Head of caudate nucleus (tissue), 42 donors: ENCODE data around the gene HSD17B4.
"Not testable (repeated sequence)": the region's sequence is repeated elsewhere in the genome, so short reads cannot be mapped to it uniquely, and the experiment has no call there.

Experiments used
- DNase-seq, 42 donors: peaks; one replicate each; pipeline versions ENCODE4 v3.0.0 to v3.0.0-alpha.2; 2020 to 2021; ENCODE audit warnings: mixed read lengths in 7 of 42
- intact Hi-C: fragments of 100-400 bp; cut with DNase I; formaldehyde crosslinking; loops from one replicate; pipeline ENCODE4 v1.15.0; 2022

Gene HSD17B4

DNA sequence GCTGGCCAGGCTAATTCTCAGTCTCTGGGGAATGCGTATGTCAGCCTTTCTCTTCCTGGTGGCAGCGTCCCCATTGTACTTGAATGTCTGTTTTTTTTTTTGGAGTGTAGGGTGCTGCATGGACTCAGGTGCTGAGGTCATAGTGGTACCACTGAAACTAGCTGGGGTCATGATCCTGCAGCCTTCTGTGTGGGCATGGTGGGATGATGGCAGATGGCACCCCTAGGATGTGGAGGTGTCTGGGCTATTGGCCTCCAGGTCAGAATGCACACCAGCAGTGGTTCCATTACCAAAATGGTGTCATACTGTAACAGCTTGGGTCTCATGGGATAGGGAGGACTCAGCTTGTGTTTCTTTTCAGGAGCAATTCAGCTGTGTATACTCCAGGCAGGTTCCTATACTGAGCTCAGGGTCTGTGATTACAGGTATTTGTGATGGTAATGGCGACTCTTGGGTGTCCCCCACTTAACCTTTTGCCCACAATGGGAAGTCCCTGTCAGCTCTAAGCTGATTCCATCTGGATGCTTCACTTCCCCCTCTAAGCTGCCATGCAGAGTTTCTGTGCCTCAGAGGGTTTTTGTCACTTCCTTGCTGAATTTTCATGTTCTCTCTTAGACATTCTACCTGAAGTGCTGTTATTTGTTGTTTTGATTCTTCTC, 17.9 kb downstream of the HSD17B4 start:
- DNase-seq: no peak
- intact Hi-C loops: loop anchor here (2.0 kb wide), 1 partner anchor 275 kb away; no protein-coding TSS in a partner anchor

DNA sequence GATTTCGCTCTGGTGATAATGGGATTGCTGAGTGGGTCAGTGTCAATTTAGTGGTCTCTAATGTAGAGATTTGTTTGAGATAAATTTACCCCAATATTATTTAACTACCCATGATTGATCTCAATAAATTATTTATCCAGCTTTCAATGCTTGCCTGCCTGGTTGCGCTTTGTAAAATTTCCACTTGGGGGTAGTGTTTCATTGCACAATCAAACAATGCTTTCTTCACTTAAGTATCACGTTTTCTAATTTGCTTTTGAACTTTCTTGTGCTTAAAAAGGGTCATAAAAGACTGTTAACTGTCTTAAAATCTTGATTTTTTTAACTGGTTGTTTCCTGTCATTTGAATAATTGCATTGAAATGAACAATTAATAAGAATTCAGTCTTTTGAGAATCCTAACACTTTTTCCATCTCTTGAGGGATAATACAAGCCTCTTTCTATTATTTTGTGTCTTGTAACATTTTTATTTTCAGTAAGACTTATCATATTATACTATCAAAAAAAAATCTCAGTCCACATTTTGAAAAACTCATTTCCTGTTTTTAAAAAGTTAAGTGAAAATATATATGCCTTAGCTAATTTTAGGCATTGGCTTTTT, 18.7 kb downstream of the HSD17B4 start:
- intact Hi-C loops: loop anchor here (2.0 kb wide), 1 partner anchor 274 kb away; no protein-coding TSS in a partner anchor
- peak in 19 of 42 donors; percentile 13 to 73 (median 37) for DNase-seq

DNA sequence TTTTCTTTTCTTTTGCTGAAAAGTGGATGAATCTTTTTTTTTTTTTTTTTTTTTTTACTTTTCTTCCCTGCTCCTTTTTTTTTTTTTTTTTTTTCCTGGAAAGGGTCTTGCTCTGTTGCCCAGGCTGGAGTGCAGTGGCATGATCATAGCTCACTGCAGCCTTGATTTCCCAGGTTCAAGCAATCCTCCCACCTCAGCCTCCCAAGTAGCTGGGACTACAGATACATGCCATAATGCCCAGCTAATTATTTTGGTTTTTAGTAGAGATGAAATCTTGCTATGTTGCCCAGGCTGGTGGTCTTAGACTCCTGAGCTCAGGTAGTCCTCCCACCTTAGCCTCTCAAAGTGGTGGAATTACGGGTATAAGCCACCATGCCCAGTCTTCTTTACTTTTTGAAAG, 20.9 kb downstream of the HSD17B4 start:
- DNase-seq: no peak

DNA sequence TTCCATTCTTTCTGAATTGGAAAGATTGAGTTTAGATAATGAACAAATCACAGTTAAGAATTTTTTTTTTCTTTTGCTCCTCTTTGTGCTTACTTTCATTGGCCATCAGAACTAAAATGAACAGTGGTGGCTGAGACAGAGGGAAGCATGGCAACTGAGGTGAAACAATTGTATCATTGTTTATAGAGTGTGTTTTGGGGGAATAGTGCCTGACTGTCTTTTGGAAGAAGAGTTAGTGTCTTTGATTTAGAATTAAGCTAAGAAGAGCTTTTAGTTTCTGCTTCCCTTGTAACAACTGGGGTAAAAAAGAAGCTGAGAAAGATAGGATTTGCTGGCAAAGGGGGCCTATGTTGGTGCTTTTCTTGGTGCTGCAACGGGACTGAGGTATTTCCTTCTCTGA, 24.0 kb downstream of the HSD17B4 start:
- DNase-seq: peak in 4 of 42 donors; percentile 21 to 54 (median 32)
- intact Hi-C loops: no loop called here

More for the DNA sequence above, 20.9 kb downstream of the HSD17B4 start:
- intact Hi-C loops: no loop called here

DNA sequence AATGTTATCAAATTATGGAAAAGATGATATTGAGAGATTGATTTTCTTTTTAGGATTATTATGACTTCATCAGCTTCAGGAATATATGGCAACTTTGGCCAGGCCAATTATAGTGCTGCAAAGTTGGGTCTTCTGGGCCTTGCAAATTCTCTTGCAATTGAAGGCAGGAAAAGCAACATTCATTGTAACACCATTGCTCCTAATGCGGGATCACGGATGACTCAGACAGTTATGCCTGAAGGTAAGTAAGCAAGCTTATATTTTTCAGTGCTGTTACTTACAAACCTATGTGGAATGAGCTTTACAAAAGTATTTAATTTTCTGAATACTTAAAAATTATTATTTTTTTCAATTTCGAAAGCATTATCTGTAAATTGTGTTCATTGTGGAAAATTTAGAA, 26.5 kb downstream of the HSD17B4 start:
- no peak for DNase-seq
- intact Hi-C loops: no loop called here

DNA sequence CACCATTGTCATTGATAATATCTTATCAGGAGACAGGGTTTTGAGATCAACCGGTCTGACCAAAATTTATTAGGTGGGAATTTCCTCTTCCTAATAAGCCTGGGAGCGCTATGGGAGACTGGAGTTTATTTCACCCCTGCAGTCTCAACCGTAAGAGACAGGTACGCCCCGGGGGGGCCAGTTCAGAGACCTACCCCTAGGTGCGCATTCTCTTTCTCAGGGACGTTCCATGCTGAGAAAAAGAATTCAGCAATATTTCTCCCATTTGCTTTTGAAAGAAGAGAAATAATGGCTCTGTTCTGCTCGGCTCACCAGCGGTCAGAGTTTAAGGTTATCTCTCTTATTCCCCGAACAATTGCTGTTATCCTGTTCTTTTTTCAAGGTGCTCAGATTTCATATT, 28.3 kb downstream of the HSD17B4 start:
- DNase-seq, intact Hi-C loops: not testable (repeated sequence)

DNA sequence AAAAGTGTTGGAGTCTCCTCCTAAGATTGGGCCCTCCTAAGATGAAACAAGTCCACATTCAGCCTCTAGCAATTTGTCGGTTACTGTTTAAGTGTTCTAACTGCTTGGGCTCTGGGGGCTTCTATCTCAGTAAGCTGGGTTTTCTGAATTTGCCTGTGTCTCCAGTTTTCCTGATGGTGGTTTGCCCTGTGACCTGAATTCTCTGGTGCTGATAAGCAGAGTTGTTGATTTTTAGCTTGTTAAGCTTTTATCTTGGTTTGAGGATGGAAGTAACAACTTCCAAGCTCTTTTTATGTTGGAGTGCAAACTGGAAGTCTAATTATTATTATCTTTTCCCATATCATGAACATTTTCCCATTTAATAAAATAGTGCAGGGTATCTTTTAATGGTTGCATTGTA, 30.9 kb downstream of the HSD17B4 start:
- DNase-seq: no peak
- intact Hi-C loops: no loop called here

DNA sequence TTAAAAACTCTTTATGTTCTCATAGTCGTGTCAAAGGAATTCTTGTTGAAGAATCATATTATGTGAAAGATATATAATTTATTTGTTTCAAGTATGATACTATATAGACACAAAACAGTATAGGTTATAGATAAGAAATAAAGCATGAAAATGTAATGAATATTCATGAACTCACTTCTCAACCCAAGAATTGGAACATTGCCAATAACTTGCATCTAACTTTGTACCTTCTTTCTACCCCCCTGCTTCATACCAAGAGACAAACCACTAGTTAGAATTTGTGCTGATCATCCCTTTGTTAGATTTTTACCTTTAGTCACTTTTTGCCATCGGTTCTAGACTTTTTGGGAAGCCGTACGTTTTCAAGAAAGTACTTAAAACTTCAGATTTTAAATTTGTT, 32.6 kb downstream of the HSD17B4 start:
- intact Hi-C loops: no loop called here

DNA sequence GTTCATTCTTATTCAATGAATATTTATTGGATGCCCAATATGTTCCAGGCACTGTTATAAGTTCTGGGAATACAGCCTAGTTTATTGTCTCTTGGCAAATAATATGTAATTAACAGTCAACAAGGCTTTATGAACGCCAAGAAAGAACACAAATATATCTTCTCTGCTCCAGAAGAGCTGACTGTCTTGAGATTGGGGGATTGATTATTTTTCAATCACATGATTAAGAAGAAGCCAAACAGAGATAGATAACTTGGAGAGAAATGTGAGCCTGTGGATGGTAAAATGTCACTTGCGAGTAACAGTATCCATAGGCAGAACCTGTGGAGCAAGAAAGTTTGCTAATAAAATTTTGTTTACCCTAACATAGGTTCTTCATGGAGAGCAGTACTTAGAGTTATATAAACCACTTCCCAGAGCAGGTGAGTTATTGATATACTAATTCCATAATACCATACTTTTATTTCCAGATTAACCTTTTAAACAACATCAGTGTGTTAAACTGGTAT, 49.4 kb downstream of the HSD17B4 start:
- intact Hi-C loops: no loop called here
- DNase-seq: no peak

More for the DNA sequence above, 32.6 kb downstream of the HSD17B4 start:
- DNase-seq: no peak

DNA sequence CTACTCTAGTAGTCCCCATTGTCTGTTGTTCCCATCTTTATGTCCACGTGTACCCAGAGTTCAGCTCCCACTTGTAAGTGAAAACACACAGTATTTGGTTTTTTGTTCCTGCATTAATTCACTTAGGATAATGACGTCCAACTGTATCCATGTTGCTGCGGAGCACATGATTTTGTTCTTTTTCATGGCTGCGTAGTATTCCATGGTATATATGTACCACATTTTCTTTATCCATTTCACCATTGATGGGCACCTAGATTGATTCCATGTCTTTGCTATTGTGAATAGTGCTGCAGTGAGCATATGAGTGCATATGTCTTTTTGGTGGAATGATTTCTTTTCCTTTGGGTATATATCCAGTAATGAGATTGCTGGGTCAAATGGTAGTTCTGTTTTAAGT, 51.6 kb downstream of the HSD17B4 start:
- intact Hi-C loops, DNase-seq: not testable (repeated sequence)

DNA sequence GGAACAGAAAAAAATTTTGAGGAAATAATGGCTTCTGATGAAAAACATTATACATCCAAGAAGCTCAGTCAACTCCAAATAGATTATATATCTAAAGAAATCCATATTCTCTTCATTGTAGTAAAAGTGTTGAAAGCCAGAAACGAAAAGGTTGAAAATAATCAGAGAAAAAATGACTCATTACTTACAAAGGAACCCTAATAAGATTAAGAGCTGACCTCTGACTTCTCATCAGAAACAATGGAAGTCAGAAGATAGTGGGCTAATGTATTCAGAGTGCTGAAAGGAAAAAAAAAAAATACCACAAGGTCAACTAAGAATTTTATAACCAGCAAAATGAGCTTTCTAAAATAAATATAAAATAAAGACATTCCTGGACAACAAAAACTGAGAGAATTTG, 60.0 kb downstream of the HSD17B4 start:
- intact Hi-C loops: no loop called here
- no peak for DNase-seq

DNA sequence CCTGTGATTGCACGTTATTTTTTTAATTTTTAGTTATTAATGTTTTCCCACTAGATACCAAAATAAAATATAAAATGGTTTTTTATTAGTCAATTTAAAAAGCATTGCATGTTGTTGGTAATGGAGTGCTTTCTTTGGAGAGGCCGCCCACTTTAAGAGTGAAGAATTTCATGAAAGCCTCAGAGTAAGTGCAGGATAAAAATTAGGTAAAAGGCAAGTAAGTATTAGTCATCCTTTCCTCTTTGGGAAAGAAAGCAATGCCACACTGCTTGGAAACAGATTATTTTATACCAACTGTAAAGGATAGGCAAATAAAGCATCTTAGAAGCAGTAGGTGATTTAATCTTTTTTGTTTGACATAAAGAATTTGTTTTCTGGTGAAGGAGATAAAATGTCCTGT, 62.9 kb downstream of the HSD17B4 start:
- intact Hi-C loops: no loop called here

DNA sequence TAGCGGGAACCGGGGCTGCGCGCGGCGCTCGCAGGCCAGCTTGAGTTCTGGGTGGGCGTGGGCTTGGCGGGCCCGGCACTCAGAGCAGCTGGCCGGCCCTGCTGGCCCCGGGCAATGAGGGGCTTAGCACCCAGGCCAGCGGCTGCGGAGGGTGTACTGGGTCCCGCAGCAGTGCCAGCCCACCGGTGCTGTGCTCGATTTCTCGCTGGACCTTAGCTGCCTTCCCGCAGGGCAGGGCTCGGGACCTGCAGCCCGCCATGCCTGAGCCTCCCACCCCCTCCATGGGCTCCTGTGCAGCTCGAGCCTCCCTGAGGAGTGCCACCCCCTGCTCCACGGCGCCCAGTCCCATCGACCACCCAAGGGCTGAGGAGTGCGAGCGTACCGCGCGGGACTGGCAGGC, 64.8 kb downstream of the HSD17B4 start:
- DNase-seq, intact Hi-C loops: not testable (repeated sequence)

More for the DNA sequence above, 62.9 kb downstream of the HSD17B4 start:
- peak in 4 of 42 donors; percentile 9 to 42 (median 14) for DNase-seq

DNA sequence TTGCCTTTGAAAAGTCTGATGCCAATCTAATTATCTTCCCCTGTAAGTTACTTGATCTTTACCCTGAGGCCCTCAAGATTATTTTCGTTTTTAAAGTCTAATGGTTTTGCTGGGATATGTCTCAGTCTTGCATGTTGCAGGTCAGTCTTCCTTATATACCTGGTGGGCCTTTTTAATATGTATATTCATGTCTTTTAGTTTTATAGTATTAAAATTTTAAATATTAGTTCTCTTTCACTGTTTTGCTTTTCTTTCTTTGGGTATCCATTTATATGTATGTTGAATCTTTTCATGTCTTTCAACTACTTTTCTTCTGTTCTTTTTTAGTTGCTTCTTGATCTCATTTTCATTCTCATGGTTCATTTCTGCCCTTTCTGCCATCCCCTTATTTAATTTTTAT, 68.9 kb downstream of the HSD17B4 start:
- intact Hi-C loops: no loop called here
- DNase-seq: no peak

DNA sequence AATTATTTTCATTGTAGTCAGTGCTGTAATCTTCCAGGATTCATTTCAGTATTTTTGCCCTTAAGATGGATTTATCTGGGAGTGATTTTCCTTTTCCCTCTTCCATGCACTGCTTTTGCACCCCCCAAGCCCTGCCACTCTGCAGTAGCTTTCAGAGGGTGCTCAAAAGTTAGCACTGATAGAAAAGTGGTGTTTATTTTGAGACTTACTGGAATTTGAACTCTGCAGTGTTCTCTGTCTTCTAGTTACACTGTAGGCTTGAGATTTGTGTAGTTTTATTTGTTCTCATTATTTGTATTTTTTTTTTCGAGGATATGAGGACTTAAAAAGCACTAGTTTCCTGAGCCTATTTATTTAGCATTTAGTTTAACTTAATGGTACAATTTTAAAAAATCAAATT, 70.5 kb downstream of the HSD17B4 start:
- DNase-seq: no peak
- intact Hi-C loops: no loop called here

DNA sequence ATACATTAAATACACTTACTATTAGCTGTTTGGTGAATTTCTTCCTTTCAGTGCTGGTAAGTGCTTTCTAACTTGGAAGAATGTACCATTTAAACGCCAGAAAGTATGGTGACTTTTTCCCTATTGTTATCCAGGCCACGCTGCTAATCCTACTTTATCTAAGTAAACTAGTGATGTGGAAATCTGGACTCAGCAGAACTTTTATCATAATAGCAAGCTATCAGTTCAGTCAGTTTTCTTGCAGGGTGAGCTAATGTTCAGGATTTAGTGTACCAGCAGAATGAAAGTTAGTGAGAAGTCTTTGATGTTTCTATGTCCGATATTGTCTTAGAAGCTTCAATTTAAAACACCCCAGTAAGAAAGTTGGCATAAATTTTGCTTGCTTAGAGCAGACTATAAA, 72.2 kb downstream of the HSD17B4 start:
- no peak for DNase-seq
- intact Hi-C loops: no loop called here

DNA sequence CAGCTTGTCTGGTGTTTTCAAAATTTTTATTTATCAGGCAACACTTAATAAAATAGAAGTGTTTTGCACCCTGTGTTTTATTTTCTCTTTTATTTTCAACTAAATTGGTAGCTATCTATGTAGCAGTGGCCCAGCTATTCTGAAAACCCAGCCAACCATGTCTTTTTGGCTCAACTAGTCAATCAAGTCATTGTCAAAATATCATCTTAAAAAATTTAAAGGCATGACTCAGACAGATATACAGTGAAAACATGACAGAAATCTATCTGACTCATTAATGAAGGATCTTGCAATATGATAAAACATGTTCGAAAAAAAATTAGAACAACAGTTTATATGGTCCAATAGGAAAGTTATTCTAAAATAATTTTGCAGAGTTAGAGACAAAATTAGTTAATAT, 75.1 kb downstream of the HSD17B4 start:
- intact Hi-C loops: no loop called here
- DNase-seq: no peak

DNA sequence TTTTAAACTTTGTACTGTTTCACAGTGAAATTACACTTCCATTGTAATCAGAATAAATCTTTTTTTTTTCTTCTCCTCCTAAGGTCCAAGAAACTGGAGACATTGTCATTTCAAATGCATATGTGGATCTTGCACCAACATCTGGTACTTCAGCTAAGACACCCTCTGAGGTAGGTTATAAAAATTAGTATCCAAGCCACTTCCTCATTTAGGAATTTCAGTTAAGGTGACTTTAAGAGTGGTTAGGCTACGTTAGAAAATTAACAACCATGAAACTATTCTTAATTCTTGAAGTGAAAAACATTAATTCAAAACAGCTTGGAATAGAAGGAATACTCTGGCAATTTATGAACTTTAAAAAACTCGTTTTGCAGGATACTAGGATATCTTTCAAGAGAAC, 77.5 kb downstream of the HSD17B4 start:
- intact Hi-C loops: no loop called here
- DNase-seq: no peak

DNA sequence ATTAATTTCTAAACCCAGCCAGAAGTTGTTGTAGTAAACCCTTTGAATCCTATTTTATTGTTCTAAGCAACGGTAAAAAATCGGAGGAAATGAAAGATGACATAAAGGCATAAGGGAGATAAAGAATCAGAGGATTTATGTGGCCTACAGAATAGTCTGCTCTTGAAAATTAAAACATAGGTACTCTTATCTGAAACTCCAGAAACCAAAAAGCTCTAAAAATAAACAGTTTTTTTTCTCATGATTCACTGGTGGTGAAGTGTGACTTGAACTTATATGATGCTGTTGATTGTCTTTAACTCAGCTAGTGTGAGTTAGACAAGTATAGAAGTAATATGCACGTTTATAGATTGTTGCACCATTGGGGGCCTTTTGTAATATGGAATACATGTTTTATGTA, 80.3 kb downstream of the HSD17B4 start:
- intact Hi-C loops: no loop called here
- DNase-seq: no peak

DNA sequence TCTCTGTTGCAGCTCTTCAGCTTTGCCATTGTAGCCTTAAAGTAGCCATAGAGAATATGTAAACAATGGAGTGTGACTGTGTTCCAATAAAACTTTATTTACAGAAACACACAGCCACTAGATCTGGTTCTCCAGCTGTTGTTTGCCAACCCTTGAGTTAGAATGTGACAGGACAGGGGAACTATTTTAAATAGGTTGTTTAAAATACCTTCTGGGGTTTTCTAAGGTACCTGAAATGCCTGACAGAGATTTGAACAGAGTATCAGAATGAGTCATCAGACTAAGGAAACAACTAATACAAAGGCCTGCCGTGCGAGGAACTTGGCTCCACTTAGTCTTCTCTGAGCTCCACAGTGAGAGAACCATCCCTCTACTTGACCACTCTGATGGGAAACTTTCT, 85.4 kb downstream of the HSD17B4 start:
- intact Hi-C loops: no loop called here
- no peak for DNase-seq

DNA sequence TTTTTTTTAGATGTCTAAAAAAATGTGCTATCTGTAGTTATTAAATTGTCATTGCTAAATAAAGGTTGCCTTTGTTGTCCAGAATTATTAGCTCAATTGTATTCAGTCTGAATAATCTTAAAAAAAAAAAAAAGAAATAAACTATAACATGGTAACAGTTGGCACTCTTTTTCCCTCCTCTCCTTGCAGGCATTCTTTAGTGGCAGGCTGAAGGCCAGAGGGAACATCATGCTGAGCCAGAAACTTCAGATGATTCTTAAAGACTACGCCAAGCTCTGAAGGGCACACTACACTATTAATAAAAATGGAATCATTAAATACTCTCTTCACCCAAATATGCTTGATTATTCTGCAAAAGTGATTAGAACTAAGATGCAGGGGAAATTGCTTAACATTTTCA, 89.4 kb downstream of the HSD17B4 start:
- intact Hi-C loops: no loop called here

More for the DNA sequence above, 89.4 kb downstream of the HSD17B4 start:
- peak in 1 of 42 donors; percentile 18 for DNase-seq
